ENCODE measurements around the gene SLC38A9.

The SLC38A9 gene

DNA sequence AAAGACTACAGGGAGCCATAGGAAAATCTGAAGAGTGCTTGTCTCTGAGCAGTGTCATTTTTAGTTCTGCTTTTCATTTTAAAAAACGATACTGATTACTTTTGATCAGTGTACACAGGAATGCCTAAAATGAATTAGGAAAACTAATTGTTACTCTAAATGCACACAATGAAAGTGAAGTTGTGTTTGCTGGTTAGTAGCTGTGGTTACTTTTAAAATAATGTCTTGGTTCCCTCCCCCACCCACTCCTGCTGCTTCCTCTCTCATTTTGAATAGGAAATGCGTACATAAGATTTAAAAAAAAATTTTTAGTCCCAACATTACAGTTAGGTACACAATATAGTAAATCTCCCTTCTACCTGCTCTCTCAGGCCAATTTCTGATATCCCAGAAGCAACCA is 129.9 kb downstream of the SLC38A9 start:
- DNase-seq (ENCODE audit: insufficient read length, low spot score) (no peak), FAIRE-seq (no peak)
- TF ChIP-seq PAX5 (IDR thresholded peaks at IDR 0.05; ENCODE audit: insufficient read depth, low read length, severe bottlenecking) (no peak), TAF1 (IDR thresholded peaks at IDR 0.05; ENCODE audit: low read depth, low read length) (no peak), SPI1 (IDR thresholded peaks at IDR 0.05; ENCODE audit: low read depth, low read length) (peak; percentile 75)

DNA sequence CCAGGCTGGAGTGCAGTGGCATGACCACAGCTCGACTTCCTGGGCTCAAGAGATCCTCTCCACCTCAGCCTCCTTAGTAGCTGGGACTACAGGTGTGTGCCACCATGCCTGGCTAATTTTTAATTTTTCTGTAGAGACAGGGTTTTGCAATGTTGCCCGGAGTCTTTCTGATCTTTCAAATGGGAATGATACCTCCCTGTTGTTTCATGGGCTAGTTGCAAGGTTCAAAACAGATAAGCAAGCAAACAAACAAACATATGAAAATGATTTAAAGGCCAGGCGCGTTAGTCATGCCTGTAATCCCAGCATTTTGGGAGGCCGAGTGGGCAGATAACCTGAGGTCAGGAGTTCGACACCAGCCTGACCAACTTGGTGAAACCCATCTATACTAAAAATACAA is 132.1 kb downstream of the SLC38A9 start:
- FAIRE-seq = no peak

GRCh38 chr5:55578771-55579170 is 133.4 kb downstream of the SLC38A9 start:
- FAIRE-seq = no peak
- TF ChIP-seq POLR2AphosphoS5 (IDR thresholded peaks at IDR 0.05; ENCODE audit: low read depth, low read length) (no peak), SPI1 (IDR thresholded peaks at IDR 0.05; ENCODE audit: low read depth, low read length) (no peak), PAX5 (IDR thresholded peaks at IDR 0.05; ENCODE audit: insufficient read depth, low read length, severe bottlenecking) (no peak), POLR2A (IDR thresholded peaks at IDR 0.05; ENCODE audit: low read depth, low read length) (no peak), TAF1 (IDR thresholded peaks at IDR 0.05; ENCODE audit: low read depth, low read length) (no peak), POU2F2 (IDR thresholded peaks at IDR 0.05; ENCODE audit: low read depth, low read length) (no peak)

More for the DNA sequence above, 132.1 kb downstream of the SLC38A9 start:
- no peak for DNase-seq (ENCODE audit: insufficient read length, low spot score)
- TF ChIP-seq SPI1 (IDR thresholded peaks at IDR 0.05; ENCODE audit: low read depth, low read length) (no peak), PAX5 (IDR thresholded peaks at IDR 0.05; ENCODE audit: insufficient read depth, low read length, severe bottlenecking) (no peak), TAF1 (IDR thresholded peaks at IDR 0.05; ENCODE audit: low read depth, low read length) (no peak), POU2F2 (IDR thresholded peaks at IDR 0.05; ENCODE audit: low read depth, low read length) (no peak), POLR2AphosphoS5 (IDR thresholded peaks at IDR 0.05; ENCODE audit: low read depth, low read length) (no peak), POLR2A (IDR thresholded peaks at IDR 0.05; ENCODE audit: low read depth, low read length) (no peak)

DNA sequence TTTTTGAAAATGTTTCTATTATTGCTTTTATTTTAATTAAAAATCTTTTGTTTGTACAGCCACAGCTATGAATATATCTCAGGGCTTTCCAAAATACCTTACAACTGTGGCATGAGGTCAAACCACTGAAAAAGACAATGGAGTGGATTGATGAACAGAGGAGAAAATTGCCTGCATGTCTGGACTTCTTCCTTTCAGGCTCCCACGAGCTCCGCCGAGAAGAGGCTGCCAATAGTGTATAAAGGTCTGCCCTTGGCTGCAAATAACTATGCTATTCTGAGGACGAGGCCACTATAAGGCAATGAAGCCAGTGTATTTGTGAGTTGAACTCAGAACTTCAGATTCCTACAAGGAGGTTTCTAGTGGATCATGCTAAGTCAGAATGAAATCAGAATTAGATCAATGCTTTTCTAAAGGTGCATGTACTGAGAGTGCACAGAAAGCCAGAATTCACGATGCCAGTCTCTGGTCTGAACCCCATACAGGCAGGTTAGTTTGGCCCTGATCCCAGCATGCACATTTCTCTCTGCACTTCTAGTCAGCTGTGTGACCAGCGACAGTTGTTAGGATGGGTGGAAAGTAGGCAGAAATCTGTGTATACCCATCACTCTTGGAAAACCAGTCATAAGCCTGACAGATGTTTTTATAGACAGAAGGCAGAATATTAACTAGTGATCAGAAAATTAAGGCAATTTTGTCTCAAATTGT is 134.6 kb downstream of the SLC38A9 start:
- FAIRE-seq (no peak), DNase-seq (ENCODE audit: insufficient read length, low spot score) (no peak)
- TF ChIP-seq PAX5 (IDR thresholded peaks at IDR 0.05; ENCODE audit: insufficient read depth, low read length, severe bottlenecking) (no peak), TAF1 (IDR thresholded peaks at IDR 0.05; ENCODE audit: low read depth, low read length) (no peak), POLR2AphosphoS5 (IDR thresholded peaks at IDR 0.05; ENCODE audit: low read depth, low read length) (no peak), POU2F2 (IDR thresholded peaks at IDR 0.05; ENCODE audit: low read depth, low read length) (no peak), POLR2A (IDR thresholded peaks at IDR 0.05; ENCODE audit: low read depth, low read length) (no peak), SPI1 (IDR thresholded peaks at IDR 0.05; ENCODE audit: low read depth, low read length) (no peak)

More at GRCh38 chr5:55578771-55579170, 133.4 kb downstream of the SLC38A9 start:
- no peak for DNase-seq (ENCODE audit: insufficient read length, low spot score)

DNA sequence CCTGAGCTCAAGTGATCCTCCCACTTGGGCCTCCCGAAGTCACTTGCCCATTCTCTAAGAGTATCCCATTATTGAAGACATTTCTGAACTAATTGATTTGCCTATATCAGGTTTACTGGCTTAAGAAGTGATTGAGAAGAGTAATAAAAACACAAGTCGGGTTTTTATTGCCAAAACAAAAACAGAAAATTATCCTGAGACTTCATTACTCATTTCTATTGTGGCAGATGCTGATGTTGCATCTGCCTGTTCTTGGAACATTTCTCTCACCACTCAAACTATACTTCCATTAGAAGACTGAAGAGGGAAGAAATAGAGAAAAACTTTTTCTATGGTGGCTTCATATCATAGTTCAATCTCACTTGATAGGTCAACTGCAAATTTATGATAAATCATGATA is 135.5 kb downstream of the SLC38A9 start:
- DNase-seq (ENCODE audit: insufficient read length, low spot score) (no peak), FAIRE-seq (no peak)
- no peak for TF ChIP-seq POLR2AphosphoS5 (IDR thresholded peaks at IDR 0.05; ENCODE audit: low read depth, low read length)
- no peak for TF ChIP-seq SPI1 (IDR thresholded peaks at IDR 0.05; ENCODE audit: low read depth, low read length)
- TF ChIP-seq TAF1 (IDR thresholded peaks at IDR 0.05; ENCODE audit: low read depth, low read length) = no peak
- TF ChIP-seq POLR2A (IDR thresholded peaks at IDR 0.05; ENCODE audit: low read depth, low read length) = no peak
- no peak for TF ChIP-seq POU2F2 (IDR thresholded peaks at IDR 0.05; ENCODE audit: low read depth, low read length)
- TF ChIP-seq PAX5 (IDR thresholded peaks at IDR 0.05; ENCODE audit: insufficient read depth, low read length, severe bottlenecking) = no peak
